Hematopoietic multipotent progenitor cell treated with erythropoietin and hydrocortisone succinate and interleukin-3 and kit ligand, for 8 days (in vitro differentiated cells): ENCODE data around the gene ZNF726.
"Not testable (repeated sequence)": the region's sequence is repeated elsewhere in the genome, so short reads cannot be mapped to it uniquely, and the experiment has no call there.

Experiments
- DNase-seq: peaks from one replicate; pipeline ENCODE4 v3.0.0-alpha.2; 2015

The ZNF726 gene

GRCh38 chr19:23914402-23915286 is at the start of gene ZNF726:
Gene ZNF726, plus strand, starts transcription at chr19:23914886. Its CDS starts 109 bp downstream, at chr19:23914995.
- peak; percentile 94 for DNase-seq

DNA sequence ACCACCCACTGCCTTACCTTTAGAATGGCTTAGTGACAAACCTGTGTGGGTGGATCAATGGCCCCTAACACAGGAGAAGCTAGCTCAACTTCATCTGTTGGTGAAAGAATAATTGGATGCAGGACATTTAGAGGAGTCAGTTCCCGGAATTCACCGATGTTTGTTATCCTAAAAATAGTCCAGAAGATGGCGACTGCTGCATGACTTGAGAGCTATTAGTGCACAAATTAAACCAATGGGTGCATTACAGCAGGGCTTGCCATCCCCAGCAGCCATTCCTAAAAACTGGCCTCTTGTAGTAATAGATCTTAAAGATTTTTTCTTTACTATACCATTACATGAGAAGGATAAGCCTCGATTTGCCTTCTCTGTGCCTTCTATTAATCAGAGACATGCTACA is 46.8 kb upstream of the ZNF726 start:
- no peak for DNase-seq

DNA sequence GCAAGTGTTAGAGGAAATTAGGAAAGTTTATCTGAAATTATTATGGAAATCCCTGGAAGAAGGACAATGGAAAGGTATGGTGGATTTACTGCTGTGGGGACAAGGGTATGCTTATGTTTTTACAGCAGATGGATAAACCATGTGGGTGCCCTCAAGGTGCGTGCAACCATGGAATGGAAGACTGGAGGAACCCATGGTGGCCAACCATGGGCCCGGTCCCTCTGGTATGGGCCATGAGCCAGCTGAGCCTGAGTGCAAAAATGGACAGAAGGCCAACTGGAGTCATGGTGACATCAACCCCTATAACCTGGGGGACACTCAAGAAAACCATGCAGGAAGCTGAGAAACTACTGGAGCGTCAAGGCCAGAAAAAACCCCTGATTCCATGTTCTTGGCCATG is 46.1 kb upstream of the ZNF726 start:
- DNase-seq: no peak

GRCh38 chr19:23872282-23872919 is 42.3 kb upstream of the ZNF726 start:
- no peak for DNase-seq

GRCh38 chr19:23876261-23876660 is 38.4 kb upstream of the ZNF726 start:
- DNase-seq: no peak

GRCh38 chr19:23876756-23877155 is 37.9 kb upstream of the ZNF726 start:
- DNase-seq: not testable (repeated sequence)

DNA sequence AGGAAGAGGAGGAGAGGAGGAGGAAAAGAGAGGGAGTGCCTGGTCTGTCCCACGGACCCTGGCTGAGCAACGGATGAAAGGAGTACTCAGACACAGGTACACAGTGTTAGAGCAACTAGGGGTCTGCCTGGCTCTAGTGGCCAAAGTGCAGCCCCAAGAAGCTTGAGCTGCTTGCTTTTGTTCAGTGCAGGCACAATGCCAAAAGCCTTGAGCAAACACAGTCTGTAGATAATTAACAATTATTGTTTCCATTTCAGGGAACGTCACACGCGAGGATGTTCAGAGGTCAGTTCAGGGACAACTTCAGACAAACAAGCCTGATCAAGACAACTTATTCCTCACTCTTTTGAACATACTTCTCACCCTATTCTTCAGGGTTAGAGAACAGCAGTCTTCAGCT is 32.2 kb upstream of the ZNF726 start:
- no peak for DNase-seq

GRCh38 chr19:23884363-23884762 is 30.3 kb upstream of the ZNF726 start:
- DNase-seq: no peak

- no peak for DNase-seq
These were observed 27.0 kb upstream of the ZNF726 start for GRCh38 chr19:23887642-23888041.

DNA sequence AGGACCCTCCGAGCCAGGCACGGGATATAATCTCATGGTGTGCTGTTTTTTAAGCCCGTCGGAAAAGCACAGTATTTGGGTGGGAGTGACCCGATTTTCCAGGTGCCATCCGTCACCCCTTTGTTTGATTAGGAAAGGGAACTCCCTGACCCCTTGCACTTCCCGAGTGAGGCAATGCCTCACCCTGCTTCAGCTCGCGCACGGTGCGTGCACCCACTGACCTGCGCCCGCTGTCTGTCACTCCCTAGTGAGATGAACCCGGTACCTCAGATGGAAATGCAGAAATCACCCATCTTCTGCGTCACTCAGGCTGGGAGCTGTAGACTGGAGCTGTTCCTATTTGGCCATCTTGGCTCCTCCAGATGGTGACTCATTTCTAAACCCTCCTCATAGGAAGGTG is 18.6 kb upstream of the ZNF726 start:
- not testable (repeated sequence) for DNase-seq

DNA sequence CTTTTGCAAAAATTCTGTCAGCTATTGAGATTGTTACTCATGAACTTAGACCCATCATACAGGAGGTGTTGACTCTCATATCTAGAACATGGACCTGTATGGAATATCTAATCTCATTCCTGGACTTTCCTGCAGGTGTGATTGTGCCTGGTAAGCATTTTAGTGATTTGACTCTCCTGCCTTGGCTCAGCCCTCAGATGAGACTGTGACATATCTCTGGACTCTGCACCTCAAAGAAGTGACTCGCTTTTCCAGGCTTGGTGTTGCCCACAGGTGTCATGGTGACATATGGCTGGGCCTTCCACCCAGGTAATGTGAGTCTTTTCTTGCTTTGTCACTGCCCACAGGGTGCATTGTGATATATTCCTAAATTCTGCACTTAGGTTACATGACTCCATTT is 17.8 kb upstream of the ZNF726 start:
- DNase-seq: no peak

DNA sequence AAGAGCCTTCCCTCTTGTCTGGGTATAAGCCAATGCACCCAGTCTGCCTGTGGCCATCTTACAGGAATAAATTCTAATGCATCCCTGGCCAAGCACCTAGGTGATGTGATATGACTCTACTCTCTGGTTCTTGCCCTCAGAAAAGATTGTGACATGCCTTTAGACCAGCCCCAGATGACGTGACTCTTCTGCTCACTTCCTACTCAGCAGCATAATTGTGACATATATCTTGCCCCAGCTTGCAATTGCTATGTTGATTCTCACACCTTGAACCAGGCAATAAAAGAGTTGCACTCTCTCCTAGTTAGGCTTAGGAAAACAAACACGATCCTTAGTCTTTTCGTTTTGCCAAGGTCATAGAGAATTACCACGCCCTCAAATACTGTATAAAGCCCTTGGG is 13.3 kb upstream of the ZNF726 start:
- DNase-seq: no peak

GRCh38 chr19:23904406-23904805 is 10.3 kb upstream of the ZNF726 start:
- DNase-seq: no peak

GRCh38 chr19:23905771-23906170 is 8.9 kb upstream of the ZNF726 start:
- no peak for DNase-seq

DNA sequence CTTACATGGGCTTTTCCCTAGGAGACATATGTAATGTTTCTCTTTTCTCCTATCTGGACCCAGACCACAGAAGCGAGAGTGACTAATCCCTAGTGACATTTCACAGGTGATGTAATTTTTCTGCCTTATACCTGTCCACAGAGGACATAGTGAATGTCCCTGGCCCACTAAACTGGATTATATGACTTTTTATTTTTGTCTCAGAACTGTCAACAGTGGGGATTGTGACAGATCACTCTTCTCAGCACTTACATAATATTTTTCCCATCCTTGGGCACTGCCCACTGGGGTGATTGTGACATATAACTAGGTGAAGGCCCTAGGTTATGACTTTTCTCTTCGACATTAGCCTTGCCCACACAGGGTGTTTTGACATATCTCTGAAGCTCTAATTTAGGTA is 7.9 kb upstream of the ZNF726 start:
- DNase-seq: no peak

DNA sequence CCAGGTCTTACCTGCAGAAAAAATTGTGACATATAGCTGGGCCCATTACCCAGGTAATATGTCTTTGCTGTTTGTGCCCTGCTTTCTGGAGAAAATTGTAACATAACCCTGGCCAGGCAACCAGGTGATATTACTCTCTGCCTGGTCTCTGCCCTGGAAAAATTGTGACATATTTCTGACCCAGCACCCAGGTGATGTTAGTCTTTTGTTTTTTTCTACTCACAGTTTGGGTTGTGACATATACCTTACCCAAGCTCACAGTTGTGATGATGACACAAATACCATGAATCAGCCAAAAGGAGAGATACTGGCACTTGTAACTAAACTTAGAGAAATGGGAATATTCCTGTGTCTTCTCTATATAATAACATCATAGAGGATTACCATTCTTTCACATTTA is 6.5 kb upstream of the ZNF726 start:
- DNase-seq: no peak

- no peak for DNase-seq
These were observed 5.5 kb upstream of the ZNF726 start for GRCh38 chr19:23909222-23909621.

GRCh38 chr19:23913931-23914330 is 755 bp upstream of the ZNF726 start:
- DNase-seq: no peak

GRCh38 chr19:23916991-23917390 is 2.3 kb downstream of the ZNF726 start:
- DNase-seq: no peak

DNA sequence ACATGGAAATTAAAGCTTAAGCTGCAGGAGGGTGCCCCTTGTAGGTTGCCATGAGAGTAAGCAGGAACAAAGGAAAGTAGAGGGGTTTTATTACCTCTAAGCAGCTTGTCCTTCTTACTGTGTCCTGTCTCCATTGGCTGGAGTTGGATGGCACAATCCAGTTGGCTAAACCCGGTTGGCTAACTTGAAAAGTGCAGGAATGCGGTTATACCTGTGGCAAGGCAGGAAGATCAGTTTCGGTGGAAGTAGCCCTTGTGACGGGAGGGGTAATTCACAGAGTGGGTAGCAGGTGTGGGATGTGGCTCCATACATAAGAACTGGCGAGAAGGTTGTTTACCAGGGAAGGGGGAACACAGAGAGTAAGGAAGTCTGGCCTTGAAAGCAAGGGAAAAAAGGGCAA is 3.2 kb downstream of the ZNF726 start:
- DNase-seq: no peak

GRCh38 chr19:23925285-23925684 is 10.6 kb downstream of the ZNF726 start:
- DNase-seq: no peak

GRCh38 chr19:23932878-23933277 is 18.2 kb downstream of the ZNF726 start:
- DNase-seq: no peak

- not testable (repeated sequence) for DNase-seq
These were observed 22.3 kb downstream of the ZNF726 start for GRCh38 chr19:23937031-23937430.

GRCh38 chr19:23943411-23943810 is 28.7 kb downstream of the ZNF726 start:
- DNase-seq: no peak
